Activated naive CD4-positive, alpha-beta T cell treated with anti-CD3 and anti-CD28 coated beads, Interleukin-2, amount 50 U/mL, for 24 hours (primary cell): ENCODE measurements around the gene CLCN2.
A peak's percentile ranks its signal among the peaks of the same experiment; 100 is the strongest.

Source experiments
- H3K27ac Mint-ChIP-seq: one replicate; pipeline ENCODE4 v1.8.0; 2021; ENCODE audit warnings: mild to moderate bottlenecking, mixed read lengths
- H3K27me3 Mint-ChIP-seq: one replicate; pipeline ENCODE4 v1.8.0; 2021; ENCODE audit warnings: mixed read lengths
- H3K36me3 Mint-ChIP-seq: one replicate; pipeline ENCODE4 v1.8.0; 2021; ENCODE audit warnings: mixed read lengths
- H3K4me1 Mint-ChIP-seq: one replicate; pipeline ENCODE4 v1.8.0; 2021; ENCODE audit warnings: mixed read lengths
- H3K4me3 Mint-ChIP-seq: one replicate; pipeline ENCODE4 v1.8.0; 2021; ENCODE audit warnings: mild to moderate bottlenecking, mixed read lengths
- H3K9me3 Mint-ChIP-seq: one replicate; pipeline ENCODE4 v1.8.0; 2021; ENCODE audit warnings: mixed read lengths

CLCN2 gene

DNA sequence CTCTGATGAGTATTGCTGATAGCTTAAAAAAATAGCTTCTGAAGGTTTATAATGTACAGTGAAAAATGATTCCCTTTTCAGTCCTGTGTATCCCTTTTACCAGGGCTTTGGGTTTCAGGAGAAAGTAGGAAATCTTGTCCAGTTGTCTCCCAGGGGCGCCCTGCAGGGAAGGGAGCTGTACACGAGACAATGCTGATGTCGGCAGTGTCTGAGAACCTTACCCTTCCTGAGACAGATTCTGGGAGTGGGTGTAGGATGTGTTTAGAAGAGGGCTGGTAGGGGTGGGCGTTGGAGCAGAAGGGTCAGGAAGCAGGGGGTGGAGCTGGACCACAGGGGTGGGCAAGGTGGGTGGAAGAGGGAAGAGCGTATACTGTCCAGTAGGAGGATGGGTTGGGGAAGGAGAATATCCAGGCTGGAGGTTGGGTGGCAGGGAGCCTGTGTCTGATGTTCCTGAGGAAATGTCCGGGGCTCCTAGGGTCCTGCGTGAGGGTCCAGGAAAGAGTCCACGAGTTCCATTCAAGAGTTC lies 11.0 kb upstream of the CLCN2 start:
- Mint-ChIP-seq H3K36me3 (peaks cover 11% of the 10 kb centered on the region), H3K4me3 (no peak overlapping the region), H3K27me3 (peaks cover 4% of the 10 kb centered on the region), H3K4me1 (peaks cover 10% of the 10 kb centered on the region), H3K27ac (no peak overlapping the region), H3K9me3 (no peaks in the 10 kb centered on the region)

DNA sequence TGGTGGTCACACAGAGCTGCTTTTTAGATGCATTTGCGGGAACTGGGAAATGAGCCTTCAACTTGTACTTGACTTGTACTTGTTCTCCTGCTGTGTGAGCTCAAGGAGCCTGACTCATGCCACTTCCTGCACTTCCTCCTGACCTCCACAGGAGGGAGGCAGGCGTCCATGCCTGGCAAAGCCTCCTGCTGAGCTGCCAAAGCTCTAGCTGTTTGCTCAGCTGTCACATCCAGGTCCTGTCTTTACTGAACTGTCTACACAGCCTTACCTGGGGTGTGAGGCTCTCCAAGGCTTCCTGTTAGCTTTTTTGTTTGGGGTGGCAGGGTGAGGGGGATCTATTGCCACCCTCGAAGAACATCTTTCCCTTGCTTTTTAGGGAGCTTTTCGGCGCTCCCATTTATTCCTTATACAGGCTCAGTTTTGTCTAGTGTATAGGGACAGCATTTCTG lies 10.2 kb upstream of the CLCN2 start:
- Mint-ChIP-seq H3K36me3 (peaks cover 11% of the 10 kb centered on the region), H3K27me3 (peaks cover under 1% of the 10 kb centered on the region), H3K27ac (no peak overlapping the region), H3K9me3 (no peaks in the 10 kb centered on the region), H3K4me1 (peaks cover 17% of the 10 kb centered on the region), H3K4me3 (peak overlapping the region; percentile 49)

DNA sequence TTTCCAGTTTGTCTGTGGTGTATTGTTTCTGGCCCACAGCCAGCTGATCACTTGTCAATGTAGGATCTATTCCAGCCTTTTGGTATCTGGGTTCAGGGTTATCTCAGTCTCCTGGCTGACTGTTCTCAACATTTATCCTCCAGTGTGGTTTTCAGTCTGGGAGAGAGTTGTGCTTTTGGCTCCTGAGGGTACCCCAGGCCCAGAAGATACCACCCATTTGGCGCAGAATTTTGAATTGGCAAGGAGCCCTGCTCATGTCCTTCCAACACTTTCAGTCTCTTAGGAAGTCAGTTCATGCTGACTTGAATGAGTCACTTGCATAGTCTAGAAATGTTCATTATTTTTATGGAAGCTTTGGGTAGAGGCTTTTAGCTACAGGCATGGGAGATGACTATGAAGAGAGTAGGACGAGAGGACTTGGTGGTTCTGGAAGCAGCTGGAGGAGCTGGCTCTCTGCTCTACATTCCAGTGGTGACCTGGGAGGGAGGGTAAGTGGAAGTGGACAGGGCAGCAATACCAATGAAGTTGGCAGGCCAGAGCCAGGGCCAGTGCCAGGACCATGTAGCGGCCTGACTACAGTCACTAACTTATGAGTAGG lies 7.3 kb upstream of the CLCN2 start:
- Mint-ChIP-seq H3K36me3 (peaks cover 16% of the 10 kb centered on the region), H3K4me1 (peaks cover 35% of the 10 kb centered on the region), H3K9me3 (no peaks in the 10 kb centered on the region), H3K4me3 (no peak overlapping the region), H3K27ac (no peak overlapping the region), H3K27me3 (no peaks in the 10 kb centered on the region)

DNA sequence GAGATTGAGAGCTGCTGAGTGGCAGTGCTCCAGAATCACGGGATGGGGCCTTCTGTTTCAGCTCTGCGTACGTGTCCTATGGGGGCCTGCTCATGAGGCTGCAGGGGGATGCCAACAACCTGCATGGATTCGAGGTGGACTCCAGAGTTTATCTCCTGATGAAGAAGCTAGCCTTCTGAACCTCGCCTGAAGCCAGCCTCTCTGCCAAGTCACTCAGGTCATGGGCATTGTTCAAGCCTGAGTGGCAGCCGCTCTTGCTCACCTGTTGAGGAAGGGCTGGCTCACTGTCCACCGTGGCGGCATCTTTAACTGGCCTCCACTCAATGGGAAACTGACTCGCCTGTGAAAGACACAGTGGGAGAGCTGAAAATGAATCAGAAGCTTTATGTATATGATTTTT lies 6.7 kb upstream of the CLCN2 start:
- H3K27me3 Mint-ChIP-seq = no peaks in the 10 kb centered on the region
- peak overlapping the region; percentile 17 for H3K27ac Mint-ChIP-seq
- no peaks in the 10 kb centered on the region for H3K9me3 Mint-ChIP-seq
- H3K4me1 Mint-ChIP-seq = peaks cover 35% of the 10 kb centered on the region
- H3K36me3 Mint-ChIP-seq = peaks cover 18% of the 10 kb centered on the region
- H3K4me3 Mint-ChIP-seq = no peak overlapping the region

DNA sequence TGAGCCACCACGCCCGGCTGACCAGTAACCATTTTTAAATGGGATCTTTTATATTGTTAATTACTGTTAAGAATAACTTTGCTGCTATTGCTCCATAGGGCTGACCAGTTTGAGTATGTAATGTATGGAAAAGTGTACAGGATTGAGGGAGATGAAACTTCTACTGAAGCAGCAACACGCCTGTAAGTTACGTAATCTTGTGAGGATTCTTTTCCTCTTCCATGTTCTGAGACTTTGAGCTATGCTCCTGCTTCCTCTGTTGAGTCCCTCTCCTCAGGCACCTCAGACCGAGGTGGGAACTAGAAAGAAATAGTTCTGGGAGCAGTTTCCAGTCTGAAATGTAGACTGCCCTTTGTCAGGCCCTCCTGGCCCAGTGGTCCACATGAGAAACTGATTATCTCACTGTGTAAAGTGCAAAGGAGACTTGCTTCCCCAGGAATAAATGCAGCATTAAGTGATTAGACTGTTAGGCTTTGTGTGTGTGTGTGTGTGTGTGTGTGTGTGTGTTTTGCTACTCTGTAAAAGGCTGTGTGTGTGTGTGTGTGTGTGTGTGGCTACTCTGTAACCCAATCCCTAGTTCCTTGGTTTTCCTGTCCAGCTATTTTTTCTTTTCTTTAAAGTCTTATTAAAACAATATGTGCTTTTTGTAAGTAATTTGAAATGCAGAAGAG lies 5.3 kb upstream of the CLCN2 start:
- H3K4me3 Mint-ChIP-seq = no peak overlapping the region
- peaks cover 18% of the 10 kb centered on the region for H3K36me3 Mint-ChIP-seq
- H3K27ac Mint-ChIP-seq = no peak overlapping the region
- H3K9me3 Mint-ChIP-seq = no peaks in the 10 kb centered on the region
- H3K27me3 Mint-ChIP-seq = no peaks in the 10 kb centered on the region
- peaks cover 28% of the 10 kb centered on the region for H3K4me1 Mint-ChIP-seq

DNA sequence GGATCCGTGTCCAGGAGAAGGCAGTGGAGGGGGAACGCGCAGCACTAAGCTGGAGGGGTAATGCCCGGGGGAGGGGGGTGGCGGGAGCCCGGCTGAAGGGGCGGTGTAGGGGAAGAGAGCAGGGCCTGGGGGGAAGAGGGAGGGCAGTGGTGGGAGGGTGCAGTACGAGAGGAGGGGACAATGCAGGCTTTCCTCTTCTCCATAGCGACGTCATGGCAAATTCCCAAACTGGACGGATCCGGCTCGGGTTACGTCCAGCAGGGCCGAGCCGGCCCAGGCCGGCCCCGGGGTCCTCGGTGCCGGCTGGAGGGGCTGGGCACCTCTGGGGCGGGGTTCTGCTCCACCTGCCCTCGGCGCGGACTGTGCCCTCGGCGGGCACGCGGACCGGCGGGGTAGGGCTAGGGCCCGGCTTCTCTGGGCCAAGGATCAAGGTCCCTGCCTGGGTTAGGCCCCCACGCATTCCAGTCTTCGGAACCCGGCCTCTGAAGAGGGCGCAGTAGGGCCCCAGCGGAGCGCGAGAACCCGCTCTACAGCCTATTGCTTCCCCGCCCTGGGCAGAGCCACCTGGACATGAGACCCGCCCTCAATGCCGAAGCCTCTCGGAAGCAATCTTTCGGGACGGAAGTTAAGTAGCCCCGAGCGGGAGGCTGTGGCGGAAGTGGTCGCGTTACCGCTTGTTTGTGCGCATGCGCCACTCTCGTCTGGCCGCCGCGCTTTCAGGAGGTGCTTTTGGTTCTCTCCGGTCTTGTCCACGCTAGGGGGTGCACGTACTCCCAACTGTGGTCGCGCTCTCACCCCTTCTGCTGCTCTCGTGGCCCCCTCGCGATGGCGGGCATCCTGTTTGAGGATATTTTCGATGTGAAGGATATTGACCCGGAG lies 1.5 kb upstream of the CLCN2 start:
- H3K4me1 Mint-ChIP-seq = peaks cover 34% of the 10 kb centered on the region

DNA sequence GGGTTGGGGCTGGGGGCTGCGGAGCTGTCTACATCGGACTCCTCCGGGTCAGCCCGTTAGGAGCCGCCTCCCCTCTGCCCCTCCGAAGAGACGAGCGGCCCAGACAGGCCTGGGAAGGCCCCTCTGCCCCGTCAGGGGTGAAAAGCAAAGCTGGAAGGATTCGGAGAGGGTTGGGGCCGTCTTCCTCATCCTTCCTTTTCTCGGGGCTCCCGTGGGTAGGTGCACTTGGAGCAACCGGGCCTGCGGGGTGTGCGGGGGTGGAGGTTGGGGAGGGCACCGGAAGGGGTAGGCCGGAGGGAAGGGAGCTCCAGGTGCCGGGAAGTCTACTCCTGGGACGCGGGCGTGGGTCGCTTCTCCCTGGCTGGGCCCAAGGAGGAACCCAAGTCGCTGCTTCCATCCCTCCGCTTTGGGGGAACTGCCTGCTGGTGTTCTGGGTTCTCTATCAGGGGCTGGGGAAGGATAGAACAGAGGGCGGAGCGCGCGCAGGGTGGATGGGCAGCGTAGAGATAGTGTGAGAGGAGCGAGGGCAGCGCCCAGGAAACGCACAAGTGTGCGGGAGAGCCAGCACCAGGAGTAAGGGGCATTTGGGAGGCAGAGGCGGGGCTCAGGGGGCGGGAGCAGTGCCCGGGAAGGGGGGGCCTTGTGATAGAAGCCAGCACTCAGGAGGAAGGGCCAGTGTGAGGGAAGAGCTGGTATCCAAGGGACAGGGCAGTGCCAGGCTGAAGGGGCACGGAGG lies 695 bp upstream of the CLCN2 start:
- no peaks in the 10 kb centered on the region for H3K9me3 Mint-ChIP-seq
- H3K27me3 Mint-ChIP-seq = no peaks in the 10 kb centered on the region
- H3K4me1 Mint-ChIP-seq = peaks cover 32% of the 10 kb centered on the region
- peak overlapping the region; percentile 75 for H3K27ac Mint-ChIP-seq
- H3K36me3 Mint-ChIP-seq = peaks cover 7% of the 10 kb centered on the region
- H3K4me3 Mint-ChIP-seq = peak overlapping the region; percentile 98

More for the DNA sequence above, 1.5 kb upstream of the CLCN2 start:
- Mint-ChIP-seq H3K36me3 (peaks cover 9% of the 10 kb centered on the region), H3K27ac (peak overlapping the region; percentile 97), H3K27me3 (no peaks in the 10 kb centered on the region), H3K9me3 (no peaks in the 10 kb centered on the region), H3K4me3 (peak overlapping the region; percentile 98)

- H3K36me3 Mint-ChIP-seq = peaks cover 7% of the 10 kb centered on the region
- peaks cover 23% of the 10 kb centered on the region for H3K4me1 Mint-ChIP-seq
- H3K27ac Mint-ChIP-seq = peak overlapping the region; percentile 55
- H3K9me3 Mint-ChIP-seq = no peaks in the 10 kb centered on the region
- no peaks in the 10 kb centered on the region for H3K27me3 Mint-ChIP-seq
- H3K4me3 Mint-ChIP-seq = peak overlapping the region; percentile 89
These were observed 375 bp downstream of the CLCN2 start for GRCh38 chr3:184360929-184361531.

DNA sequence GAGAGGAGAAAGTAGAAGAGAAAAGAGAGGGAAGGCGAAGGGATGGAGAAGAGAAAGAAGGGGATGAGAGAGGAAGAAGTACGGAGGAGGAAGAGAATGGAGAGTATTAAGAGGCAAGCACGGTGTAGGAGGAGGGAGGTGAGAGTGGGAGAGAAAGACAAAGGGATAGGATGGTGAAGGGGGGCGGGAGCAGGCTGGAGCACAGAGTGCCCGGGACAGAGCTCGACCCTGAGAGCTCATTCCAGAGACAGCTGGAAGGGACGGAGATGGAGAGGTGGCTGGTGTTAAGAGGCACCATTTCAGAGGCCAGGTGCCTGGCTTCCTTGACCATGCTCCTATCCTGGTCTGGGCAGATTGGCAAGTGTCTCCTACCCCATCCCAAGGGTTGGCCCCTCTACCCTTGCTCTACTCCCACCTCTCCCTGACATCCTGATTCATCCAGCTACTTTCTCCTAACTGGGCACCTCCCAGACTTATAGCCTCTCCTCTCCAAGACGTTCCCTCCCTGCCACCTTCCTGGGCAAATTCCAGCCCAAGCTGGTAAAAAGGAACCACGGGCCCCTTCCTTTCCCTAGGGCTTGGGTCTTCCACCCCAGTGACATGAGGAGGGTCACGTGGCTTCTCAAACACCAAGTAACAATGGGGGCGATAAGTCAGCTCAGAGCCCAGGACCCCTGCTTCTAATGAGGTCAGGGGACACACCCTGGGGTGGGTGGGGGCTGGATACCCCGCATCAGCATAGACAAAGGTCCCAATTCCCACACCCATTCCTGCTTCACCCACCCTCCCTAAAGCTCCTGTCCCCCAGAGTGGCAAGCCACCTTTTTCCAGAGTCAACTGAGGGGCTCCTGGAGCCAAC lies 1.1 kb downstream of the CLCN2 start:
- Mint-ChIP-seq H3K27ac (no peak overlapping the region), H3K36me3 (peaks cover 5% of the 10 kb centered on the region), H3K4me1 (peaks cover 21% of the 10 kb centered on the region), H3K27me3 (no peaks in the 10 kb centered on the region), H3K4me3 (peak overlapping the region; percentile 89), H3K9me3 (no peaks in the 10 kb centered on the region)

DNA sequence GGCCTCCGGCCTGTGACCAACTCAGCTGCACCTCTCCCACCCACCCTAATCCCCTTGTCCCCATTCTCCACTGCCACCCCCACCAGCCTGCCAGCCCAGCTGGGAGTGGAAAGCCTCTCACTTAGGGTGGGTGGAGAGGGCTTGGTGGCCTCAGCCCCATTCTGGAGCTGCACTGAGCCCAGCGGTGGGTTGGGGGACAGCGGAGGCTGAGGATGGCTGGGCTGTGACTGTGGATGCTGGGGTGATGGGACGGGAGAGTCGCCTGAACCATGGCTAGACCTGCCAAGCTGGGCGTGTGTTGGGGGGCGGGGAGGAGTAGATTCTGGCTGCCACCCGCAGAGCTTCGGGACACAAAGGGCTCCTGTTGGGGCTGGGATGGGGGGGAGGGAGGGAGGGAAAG lies 1.8 kb downstream of the CLCN2 start:
- peaks cover 2% of the 10 kb centered on the region for H3K36me3 Mint-ChIP-seq
- no peak overlapping the region for H3K27ac Mint-ChIP-seq
- peaks cover 14% of the 10 kb centered on the region for H3K4me1 Mint-ChIP-seq
- no peaks in the 10 kb centered on the region for H3K9me3 Mint-ChIP-seq
- H3K4me3 Mint-ChIP-seq = peak overlapping the region; percentile 69
- no peaks in the 10 kb centered on the region for H3K27me3 Mint-ChIP-seq

GRCh38 chr3:184358921-184359350 lies 2.5 kb downstream of the CLCN2 start:
- H3K4me1 Mint-ChIP-seq = peaks cover 9% of the 10 kb centered on the region
- peaks cover 2% of the 10 kb centered on the region for H3K36me3 Mint-ChIP-seq
- no peaks in the 10 kb centered on the region for H3K27me3 Mint-ChIP-seq
- no peaks in the 10 kb centered on the region for H3K9me3 Mint-ChIP-seq
- no peak overlapping the region for H3K27ac Mint-ChIP-seq
- H3K4me3 Mint-ChIP-seq = no peak overlapping the region

DNA sequence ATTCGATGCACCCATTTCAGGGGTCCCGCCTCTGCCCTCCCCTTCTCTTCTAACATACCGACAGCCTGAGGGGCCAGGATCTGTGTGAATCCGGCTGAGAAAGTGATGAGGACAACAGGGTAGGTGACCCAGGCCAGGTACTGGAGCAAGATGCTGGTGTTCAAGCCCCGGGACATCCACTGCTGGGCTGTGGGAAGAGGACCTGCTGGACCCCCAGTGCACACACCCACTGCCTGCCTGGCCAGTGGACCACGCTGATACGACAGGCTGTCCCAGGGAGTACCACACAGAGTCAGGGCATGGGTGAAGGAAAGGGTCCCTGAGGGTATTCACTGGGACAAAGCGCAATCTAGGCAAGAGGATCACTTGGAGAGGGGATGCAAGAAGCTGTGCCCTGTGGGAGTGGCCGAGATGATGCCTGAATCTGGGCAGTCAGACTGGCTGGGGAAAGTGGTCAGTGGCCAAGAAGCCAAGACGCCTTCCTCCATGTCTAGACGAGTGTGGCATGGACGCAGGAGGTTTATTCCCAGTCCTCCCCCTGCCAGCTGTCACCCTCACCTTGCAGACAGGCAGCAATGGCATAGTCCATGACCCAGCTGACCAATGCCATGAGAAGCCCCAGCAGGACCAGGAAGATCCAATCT lies 3.2 kb downstream of the CLCN2 start:
- Mint-ChIP-seq H3K9me3 (no peaks in the 10 kb centered on the region), H3K36me3 (peaks cover under 1% of the 10 kb centered on the region), H3K4me3 (no peak overlapping the region), H3K27me3 (no peaks in the 10 kb centered on the region), H3K4me1 (peaks cover 9% of the 10 kb centered on the region), H3K27ac (no peak overlapping the region)

- no peak overlapping the region for H3K27ac Mint-ChIP-seq
- peaks cover 9% of the 10 kb centered on the region for H3K4me1 Mint-ChIP-seq
- H3K9me3 Mint-ChIP-seq = no peaks in the 10 kb centered on the region
- no peaks in the 10 kb centered on the region for H3K36me3 Mint-ChIP-seq
- H3K27me3 Mint-ChIP-seq = no peaks in the 10 kb centered on the region
- no peak overlapping the region for H3K4me3 Mint-ChIP-seq
These were observed 3.9 kb downstream of the CLCN2 start for GRCh38 chr3:184357248-184358123.
